Measurements from ENCODE around the gene HOXB13.

Gene HOXB13

DNA sequence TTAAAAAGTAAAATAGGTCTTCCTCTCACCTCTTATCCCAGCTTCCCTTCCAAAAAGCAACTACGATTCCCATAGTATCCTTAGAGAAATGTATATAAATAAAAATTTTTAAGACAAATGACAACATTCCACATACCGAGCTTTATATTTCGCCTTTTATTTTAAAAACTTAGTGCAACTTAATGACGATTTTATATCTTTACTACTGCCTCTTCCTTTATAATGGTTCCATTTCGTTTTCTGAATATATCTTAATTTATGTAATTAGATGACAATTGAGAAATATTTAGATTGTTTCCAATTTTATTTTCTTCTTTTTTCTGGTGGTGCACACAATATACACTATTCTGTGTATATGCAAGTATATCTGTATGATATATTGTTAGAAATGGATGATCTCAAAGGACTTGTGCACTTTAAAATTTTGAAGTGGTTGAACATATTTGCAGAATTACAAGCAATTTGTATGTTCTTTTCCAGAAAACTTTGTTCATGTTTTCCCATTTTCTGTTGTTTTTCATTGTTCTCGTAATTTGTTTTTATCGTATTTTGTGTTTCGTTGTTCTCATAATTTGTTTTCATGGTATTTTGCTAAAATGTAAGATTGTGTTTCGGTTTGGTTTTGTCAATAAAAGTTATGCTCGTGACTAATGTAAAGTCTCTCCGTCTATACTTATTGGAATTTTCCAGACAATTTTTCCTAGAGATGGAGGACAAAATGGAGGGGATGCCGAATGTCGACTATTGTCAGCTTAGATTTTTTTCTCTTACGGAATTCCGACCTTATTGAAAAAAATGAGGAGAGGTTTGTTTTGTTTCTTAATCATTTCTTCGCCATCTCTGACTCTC is 20.4 kb upstream of the HOXB13 start:
- DNase-seq, result no peak

DNA sequence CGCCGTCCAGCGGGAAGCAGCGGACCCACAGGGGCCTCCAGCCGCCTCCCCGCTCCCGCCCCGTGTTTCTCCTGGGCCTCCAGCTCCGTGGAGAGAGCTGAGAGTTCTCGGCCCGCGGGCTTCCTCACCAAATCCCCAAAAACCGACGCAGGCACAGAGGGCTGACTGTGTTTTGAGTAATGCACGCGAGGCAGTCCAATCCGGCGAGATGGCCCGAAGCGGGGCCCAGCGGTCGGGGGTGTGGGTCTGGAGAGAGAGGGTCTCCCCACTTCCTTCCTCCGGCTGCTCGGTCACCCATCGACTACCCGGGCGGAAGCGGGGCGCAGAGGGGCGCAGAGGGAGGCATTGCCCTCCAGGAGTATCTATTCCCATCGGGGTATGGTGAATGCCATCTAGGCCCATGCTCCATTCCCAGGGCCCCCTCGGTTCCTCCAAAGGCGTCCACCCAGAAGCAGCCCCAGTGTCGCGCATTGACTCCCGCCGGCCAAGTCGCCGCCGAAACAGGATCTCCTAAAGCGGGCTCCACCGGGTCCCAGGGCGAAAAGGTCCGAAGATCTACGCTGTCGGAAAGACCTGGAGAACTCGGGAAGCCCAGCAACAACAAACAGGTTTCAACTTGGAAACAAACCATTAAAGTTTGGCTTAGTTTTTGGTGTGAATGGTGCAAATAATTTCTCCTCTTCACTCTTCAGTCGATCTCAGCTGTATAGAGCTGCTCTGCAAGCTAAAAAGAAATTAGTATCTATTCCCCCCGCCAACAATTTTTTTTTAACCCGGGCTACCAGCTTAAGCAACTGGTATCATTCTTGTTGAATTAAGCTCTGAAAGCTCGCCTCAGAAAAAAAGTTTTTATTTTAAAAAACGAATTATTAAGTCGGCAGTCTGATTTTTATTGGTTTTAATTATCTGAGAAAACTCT is 19.2 kb upstream of the HOXB13 start:
- no peak for DNase-seq

DNA sequence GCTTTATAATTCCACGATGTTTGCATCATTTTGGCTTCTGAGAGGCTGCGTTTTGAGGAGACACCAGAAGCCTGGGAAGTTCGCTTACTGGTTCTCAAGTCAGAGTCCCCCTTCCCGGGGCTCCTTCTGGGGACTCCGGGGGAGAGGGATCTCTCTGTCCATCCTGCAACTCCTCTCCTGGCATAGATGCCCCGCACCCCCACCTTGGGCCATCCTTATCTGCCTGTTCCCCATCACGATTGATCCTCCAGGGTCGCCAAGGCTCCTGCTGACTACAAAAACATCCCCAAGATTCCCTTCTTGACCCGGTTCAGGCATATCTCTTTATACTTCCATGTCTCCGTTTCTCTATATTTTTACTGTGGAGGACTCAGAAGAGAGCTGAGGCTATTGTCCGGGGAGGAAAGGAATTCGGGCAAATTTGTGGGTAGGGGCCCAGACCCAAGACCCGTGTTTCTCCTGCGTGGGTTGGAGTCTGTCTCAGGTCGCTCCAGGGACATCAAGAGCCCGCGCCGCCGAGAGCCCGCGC is 18.4 kb upstream of the HOXB13 start:
- DNase-seq, result no peak

DNA sequence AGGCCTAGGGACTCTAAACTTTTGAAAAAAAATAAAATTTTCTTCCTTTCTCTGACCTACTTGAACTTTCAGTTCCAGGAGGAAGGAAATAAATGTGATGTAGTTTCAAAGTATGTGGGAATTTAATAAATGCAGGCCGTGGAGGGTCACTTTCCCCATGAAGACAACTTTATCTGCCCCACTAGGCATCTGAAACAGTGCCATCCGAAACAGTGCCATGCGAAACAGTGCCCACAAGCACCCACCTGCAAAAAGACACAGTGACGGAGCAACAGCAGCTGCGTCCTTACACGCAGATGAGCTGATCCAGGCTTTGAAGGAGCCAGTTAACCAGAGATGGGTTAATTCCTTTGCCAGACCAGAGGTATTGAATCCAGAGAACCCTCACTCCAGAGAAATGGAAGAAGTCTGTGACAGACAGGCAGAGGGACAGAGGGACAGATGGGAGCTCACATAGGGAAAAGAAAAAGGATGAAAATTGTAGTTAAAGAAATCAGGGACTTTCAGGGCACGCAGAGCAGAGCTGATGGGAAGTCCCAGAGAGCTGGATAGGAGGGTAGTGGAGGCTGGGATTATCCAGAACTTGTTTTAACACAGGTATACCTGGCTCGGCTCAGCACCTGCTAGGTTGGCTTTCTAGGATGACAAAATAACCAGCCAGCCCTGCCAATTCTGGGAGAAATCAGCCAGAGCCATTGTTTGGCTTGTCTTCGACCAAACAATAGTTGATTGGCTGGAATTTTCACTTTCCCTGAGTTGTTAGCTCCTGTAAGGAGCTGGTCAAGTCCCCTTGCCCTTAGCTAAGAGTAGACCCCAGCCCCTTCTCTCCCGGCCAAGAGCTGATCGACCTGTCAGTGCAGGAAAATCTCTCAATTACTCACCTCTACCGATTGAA is 17.1 kb upstream of the HOXB13 start:
- no peak for DNase-seq

DNA sequence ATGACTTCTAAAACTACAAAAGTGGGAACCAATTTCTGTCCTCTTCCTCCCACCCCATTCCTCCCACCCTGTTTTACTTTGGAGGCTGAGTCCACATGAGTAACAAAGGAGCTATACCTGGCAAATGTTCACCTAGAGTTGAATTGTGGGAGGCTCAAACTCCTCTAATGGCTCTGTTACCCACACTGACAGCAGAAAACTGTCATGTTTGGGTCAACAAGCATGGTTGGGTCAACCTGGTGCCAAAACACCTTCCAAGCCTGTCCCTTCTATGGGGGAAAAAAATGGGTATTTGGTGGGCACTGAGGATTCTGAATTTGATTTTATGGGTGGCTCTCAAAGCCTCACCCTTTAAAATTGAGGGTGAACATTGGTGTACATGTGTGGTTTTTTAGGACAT is 12.0 kb upstream of the HOXB13 start:
- no peak for DNase-seq

DNA sequence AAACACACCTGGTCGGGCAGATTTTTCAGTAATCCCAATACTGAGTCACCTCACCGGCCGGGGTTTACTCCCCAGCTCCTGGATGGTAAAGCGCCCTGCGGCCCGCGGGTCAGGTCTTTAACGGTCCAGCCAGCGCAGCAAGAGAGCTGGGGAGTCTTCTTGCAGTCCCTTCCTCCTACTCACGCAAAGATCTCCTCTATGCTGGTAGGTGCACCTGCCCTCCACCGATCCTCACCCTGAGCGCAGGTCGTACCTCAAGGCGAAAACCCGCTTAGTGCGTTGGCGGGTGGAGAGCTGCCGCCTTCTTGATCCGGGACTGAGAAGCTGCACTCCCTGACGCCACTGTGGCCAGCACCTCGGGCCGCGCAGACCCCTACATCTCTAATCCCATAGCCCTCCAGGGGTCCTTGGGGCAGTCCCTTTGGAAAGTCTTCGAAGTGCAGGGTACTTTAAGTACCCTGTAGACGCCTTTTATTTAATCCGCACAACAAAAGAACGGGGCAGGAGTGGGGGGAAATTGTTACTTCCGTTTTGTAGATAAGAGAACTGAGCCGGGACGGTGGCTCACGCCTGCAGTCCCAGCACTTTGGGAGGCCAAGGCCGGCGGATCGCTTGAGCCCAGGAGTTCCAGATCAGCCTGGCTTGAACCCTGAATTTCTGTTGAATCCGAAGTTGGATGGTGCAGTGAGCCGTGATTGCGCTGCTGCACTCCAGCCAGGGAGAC is 10.4 kb upstream of the HOXB13 start:
- no peak for DNase-seq

DNA sequence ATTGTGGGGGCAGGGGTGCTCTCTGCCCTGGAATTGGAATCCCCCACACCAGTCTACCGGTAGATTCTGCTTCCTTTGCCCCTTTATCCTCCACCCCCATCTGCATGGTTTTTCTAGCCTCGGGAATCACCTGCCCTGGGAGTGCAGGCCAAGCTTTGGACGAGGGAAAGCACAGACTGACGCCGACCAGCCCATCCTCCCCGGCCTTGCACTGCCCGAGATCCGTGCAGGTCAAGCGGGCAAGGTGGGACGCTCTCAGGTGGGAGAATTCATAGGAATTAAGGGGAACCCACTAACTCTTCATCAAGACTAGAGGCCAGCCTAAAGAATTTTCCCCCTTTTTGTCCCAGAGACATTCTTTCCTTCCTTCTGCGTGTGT is 9.9 kb upstream of the HOXB13 start:
- no peak for DNase-seq

DNA sequence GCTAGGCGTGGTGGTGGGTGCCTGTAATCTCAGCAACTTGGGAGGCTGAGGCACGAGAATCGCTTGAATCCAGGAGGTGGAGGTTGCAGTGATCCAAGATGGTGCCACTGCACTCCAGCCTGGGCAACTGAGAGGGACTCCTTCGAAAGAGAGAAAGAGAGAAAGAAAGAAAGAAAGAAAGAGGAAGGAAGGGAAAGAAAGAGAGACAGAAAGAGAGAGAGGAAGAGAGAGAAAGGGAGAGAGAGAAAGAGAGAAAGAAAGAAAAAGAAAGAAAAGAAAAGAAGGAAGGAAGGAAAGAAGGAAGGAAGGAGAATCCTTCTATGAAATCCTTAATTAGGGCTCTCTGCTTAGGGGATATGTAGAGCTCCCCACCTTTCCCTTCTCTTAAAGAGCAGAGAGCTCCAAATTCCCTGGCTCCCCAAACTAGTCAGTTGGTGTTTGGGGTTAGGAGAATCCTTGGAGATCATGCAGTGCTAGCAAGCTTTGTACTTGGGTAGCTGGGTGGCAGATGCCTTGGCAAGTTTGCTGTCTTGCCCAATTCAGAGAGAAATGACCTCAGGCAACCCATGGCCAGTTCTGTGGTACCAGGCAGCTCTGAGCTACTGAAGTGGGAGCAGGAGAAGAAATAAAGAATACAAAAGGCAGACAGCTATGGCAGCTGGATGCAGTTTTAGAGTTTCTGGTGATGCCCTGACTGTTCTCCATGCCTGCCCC is 8.9 kb upstream of the HOXB13 start:
- no peak for DNase-seq

DNA sequence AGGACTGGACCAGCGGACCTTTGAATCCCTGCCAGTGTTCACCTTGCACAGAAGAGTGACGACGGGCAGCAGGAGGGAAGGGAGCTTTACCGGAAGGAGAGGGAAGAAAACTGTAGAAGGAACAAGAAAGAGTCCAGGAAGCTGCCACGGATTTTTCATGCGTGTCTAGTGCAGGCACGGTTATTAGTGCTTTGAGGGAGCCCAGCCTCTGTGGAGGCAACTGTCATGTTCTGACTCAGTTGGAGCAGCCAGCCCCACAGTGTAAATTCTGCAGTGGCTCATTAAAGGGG is 6.5 kb upstream of the HOXB13 start:
- DNase-seq, result no peak

DNA sequence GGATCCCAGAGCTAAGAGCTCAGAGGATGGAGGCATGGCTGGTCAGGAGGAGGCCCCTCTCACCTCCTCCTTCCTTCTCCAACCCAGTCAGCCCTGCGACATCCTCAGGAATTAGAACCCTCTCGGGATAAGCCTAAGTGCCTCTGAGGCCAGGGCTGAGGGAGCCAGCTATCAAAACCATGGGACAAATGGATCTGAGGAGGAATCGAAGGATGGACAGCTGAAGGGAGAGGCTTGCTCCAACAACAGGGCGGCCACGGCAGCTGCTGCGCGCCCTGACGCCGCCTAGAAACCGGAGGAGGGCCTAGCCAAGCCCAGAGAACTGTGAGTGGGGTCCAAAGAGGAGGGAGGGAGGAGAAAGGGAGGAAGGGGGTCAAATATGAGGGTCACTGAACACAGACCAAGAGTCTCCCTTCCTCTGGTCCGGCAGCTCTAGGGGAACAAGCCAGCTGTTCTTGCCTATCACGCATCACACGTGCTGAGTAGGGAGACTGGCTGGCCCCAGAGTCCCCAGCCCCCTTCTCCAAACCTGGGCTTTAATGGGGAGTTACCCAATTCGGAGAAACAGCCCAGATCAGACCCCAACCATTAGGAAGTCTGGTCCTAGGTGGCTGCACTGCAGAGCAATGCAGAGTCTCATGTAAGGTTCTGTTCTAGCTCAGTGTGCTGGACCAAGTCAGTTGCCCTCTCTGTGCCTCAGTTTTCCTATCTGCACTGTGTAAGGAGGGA is 5.9 kb upstream of the HOXB13 start:
- no peak for DNase-seq

DNA sequence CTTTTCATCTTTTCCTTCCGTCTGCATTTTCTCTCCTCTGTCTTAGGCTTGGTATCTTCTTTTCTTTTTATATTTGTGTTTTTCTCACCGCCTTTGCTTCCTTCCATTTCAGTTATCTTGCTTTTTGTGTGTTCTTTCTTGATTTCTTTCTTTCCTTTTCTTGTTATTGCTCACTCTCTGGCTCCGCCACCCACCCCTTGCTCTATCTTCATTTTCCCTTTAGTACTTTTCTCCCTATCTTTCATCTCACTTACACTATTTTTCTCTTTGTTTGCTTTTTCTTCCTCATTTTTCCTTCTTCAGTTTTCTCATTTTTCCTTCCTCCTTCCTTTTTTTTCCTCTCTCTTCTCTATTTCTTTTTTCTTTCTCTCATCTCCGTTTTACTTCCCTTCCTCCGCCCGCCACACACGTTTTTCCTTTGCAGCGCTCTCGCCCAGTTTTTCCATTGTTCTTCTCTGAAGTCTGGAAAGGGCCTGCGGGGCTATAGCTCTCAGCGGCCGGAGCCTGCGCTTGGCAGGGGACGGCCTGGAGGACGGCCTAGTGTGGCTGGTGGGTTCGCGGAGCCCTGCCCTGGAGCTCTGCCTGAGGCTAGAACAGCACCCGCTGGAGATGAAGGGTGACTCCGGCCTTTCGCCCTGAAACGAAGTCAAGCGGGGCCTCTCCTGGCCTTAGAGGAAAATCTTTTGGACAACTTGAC is 5.2 kb upstream of the HOXB13 start:
- no peak for DNase-seq

DNA sequence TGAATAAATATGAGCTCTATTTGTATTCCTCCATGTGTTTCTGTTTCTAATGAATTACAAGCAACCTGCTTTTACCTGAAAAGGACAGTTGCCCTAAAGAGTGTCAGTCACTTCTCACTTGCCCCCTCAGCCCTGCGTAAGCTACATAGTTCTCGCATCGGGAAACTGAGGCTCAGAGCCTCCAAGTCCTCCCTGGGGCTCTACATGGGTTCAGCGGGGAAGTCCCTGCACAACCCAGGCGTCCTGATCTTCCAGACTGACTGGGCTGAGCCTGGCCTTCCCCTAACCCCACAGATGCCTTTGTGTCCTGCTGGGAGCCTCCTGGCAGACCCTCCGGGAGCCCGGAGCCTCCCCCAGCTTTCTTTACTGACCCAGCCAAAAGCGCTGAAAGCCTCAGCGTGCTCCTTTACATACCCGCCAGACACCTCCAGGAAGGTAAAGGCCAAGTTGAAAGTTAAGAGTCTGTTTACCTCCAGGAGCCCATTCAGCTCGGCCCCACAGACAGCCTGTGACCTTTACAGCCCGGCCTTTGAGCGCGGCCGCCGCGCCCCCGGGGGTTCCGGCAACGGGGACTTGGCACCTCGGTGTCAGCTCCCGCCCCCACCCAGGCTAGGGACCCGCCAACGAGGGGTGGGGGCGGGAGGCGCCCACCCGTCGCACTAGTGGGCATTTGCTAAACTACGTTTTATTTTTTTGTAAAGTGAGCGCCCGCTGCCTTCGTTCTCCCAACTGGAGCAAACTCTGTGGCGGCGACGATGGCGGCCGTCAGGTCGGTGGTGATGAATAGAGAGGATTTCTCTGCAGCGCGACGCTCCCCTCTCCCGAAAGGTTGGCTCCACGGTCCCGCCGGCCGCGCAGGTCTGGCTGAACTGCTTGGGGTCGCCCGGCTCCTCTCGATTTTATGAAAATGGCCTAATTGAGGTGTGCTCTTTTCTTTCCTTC is 4.4 kb upstream of the HOXB13 start:
- no peak for DNase-seq

DNA sequence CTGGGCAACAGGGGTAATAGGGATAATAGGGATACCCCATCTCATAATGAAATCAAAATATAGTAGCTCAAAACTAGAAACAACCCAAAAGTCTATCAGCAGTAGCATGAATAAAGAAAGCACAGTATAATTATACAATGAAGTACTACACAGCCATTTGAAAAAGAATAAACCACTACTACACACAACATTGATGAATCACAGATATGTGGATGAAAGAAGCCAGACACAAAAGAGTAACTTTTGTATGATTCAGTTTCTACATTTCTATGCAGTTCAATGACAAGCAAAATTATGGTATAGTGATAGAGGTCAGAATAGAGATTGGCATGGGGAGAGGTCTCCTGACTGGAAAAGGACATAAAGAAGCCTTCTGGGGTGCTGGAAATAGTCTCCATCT is 2.8 kb upstream of the HOXB13 start:
- no peak for DNase-seq

DNA sequence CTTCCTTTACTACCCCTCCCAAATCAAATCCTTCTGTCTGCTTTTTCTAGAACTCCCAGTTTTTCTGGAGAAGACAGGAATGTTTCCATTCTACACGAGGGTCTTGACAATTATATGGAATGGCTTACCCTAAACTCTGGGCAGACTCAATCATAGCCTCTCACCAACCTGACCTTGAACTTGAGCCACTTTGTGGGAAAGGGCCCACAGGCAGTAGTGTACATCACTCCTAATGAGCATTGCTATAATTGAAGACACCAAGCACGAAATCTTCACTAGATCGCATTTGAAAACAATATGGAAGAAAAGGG is 1.6 kb upstream of the HOXB13 start:
- DNase-seq, result no peak

DNA sequence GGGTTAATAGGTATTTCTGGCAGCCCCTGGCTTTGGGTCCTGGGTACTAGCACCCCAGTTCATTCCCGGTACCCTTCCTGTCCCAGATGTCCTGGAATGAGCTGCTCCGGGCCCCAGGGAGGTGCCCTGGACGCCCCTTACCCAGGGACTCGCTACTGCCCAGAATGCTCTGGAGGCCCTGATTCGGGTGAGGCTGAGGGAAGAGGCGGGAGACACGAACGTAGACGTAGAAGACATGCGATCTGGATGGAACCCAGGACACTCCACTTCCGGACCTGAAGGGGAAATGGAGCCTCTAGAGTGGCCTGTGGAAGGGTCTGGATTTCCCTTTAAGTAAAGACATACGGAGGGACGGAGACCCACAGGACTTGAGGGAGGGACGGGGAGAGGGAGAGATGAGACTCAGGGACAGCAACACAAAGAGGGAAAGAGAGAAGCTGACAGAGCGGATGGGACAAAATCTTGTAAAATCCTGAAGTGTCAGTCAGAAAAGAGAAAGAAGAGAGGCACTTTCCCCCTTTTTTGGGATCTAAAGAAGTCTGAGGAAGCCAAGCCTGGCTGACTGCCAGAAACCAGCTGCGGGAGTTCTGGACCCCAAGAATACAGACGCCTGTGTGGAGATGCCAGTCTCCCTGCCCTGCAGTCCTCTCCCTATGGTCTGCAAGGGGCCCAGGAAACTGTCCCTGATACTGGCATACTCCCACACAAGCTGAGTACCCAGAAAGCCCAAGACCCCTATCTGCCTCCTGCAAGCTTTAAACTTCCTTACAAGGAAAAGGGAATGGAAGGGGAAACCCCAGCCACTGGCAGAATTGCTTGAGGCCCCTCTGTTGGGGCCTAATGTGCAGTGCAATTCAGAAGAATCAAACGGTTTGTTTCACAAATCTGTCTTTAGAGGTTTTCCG is 1.0 kb upstream of the HOXB13 start:
- DNase-seq, result no peak

DNA sequence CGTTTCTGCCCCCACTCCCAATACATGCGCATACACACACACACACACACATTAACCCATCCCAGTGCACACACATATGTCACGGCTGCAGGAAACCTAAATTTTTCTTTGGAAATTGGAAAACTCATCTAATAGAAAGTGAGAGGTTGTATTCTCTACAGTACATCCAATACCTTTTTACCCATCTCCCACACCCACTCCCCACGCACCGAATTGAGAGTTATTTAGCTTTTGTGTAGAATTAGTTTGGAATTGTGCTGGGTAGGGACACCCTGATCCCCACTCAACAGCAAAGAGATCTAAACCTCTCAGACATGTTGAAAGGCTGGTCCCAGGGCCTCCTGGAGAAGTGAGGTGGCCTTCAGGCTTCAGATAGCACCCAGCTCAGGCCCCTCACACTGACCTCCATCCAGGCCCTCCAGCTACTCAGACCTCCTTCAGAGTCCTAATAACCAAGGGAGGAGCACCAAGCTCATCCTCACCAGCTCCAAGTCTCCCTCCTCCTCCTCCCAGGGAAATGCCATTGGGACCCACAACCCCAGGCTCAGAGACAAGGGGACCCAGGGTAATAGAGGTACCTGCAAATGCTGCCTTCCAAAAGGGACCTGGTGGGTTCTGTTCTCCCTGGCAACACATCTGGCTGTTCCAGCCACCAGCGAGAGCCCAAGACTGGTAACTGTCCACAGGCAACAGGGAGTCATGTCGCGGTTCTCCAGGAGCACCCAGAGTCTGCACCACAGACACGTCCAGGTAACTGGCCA is 955 bp downstream of the HOXB13 start:
- no peak for DNase-seq

DNA sequence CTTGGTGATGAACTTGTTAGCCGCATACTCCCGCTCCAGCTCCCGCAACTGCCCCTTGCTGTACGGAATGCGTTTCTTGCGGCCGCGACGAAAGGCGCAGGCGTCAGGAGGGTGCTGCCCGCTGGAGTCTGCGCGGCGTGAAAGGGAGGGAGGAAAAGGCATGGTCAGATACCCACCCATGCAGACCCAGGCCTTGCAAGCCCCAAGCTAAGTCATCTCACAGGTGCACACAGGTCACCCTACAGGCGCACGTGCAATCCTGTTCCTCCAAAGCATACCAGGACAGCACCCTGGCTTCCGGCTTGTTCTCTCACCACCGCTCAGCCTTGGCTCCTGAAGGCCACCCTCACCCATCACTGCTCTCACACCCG is 1.6 kb downstream of the HOXB13 start:
- DNase-seq, result no peak

All from fibroblast of skin of back (primary cell).